HFFc6 (cell line): ENCODE results near the gene BSPRY. TPM values are rescaled to one million over a fixed set of nuclear protein-coding genes. Genes with fewer than 3 reads are reported as not detected.

Experiments used
- DNase-seq: peaks from one replicate; pipeline ENCODE4 v3.0.0-alpha.2; 2018
- H3K27ac Mint-ChIP-seq: 2 replicates; pipeline ENCODE4 v1.8.0; 2020; ENCODE audit warnings: mild to moderate bottlenecking, mixed read lengths
- H3K27me3 Mint-ChIP-seq: 2 replicates; pipeline ENCODE4 v1.8.0; 2021; ENCODE audit warnings: mild to moderate bottlenecking, moderate library complexity, mixed read lengths; ENCODE audit not compliant: insufficient read depth
- H3K36me3 Mint-ChIP-seq: 2 replicates; pipeline ENCODE4 v1.8.0; 2021; ENCODE audit warnings: low read depth, mixed read lengths
- H3K4me1 Mint-ChIP-seq: 2 replicates; pipeline ENCODE4 v1.8.0; 2020; ENCODE audit warnings: low read depth, mixed read lengths
- H3K4me3 Mint-ChIP-seq: 2 replicates; pipeline ENCODE4 v1.8.0; 2020; ENCODE audit warnings: mild to moderate bottlenecking, moderate library complexity, mixed read lengths
- H3K9me3 Mint-ChIP-seq: 2 replicates; pipeline ENCODE4 v1.8.0; 2020; ENCODE audit warnings: mild to moderate bottlenecking, mixed read lengths
- total RNA-seq, 6 experiments: library from RNA; stranded (reverse); fragmentation: NEBNext Ultra II Directional; extraction: Animal tissue kit (Norgen Biotek cat#: 25700); gene quantifications; 2 replicates in 1 of 6; 3 replicates in 5 of 6; pipeline ENCODE4 v1.2.3, GENCODE V29; 2021
- TF ChIP-seq, protein P1 (sequence below): fragments of 200-600 bp; sonication (generic); IDR thresholded peaks from 2 replicates; pipeline ENCODE4 v1.5.0; 2021; ENCODE audit warnings: antibody characterized with exemption, mild to moderate bottlenecking

Gene BSPRY
- total RNA-seq, 6 experiments from 2014 or later: not detected

DNA sequence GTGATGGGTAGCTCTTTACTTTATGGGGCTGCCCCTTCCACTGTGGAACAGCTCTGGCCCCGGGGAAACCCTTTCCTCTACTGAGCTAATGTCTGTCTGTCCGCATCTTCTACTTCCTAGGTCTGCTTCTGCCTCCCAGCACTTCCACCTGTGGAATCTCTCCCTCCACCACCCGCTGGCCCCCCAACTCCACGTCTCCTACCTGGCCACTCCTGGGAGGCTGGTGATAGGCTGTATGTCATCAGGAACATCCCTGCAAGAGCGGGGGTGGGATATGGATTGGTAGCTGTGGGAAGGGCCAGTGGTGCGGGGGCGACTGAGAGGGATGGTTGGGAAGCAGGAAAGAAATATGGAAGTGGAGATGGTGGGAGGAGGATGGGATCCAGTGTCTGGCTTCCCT lies 42.6 kb downstream of the BSPRY start:
- TF ChIP-seq, protein P1, sequence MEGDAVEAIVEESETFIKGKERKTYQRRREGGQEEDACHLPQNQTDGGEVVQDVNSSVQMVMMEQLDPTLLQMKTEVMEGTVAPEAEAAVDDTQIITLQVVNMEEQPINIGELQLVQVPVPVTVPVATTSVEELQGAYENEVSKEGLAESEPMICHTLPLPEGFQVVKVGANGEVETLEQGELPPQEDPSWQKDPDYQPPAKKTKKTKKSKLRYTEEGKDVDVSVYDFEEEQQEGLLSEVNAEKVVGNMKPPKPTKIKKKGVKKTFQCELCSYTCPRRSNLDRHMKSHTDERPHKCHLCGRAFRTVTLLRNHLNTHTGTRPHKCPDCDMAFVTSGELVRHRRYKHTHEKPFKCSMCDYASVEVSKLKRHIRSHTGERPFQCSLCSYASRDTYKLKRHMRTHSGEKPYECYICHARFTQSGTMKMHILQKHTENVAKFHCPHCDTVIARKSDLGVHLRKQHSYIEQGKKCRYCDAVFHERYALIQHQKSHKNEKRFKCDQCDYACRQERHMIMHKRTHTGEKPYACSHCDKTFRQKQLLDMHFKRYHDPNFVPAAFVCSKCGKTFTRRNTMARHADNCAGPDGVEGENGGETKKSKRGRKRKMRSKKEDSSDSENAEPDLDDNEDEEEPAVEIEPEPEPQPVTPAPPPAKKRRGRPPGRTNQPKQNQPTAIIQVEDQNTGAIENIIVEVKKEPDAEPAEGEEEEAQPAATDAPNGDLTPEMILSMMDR: no peak
- Mint-ChIP-seq H3K27me3 (peaks cover 1% of the 10 kb centered on the region), H3K9me3 (no peaks in the 10 kb centered on the region), H3K4me3 (no peak overlapping the region), H3K36me3 (peaks cover 9% of the 10 kb centered on the region), H3K4me1 (peaks cover 7% of the 10 kb centered on the region), H3K27ac (no peak overlapping the region)
- no peak for DNase-seq

DNA sequence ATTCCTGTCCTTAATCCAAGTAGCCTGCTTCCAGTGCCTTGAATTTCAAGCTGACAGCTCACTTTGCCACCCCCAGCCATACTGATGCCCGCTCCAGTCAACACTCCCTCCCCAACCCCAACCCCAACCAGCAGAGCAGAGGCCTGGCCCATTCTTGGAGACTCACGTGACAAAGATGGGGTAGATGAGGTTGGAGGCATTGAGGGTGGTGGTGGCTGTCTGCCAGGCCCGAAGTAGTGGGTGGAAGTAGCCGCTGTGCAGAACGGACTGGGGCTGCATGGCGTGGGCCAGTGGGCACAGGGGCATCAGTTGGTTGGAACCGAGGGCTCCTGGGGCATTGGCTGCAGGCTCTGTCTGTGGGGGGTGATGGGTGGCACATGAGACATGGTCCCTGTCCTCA lies 43.9 kb downstream of the BSPRY start:
- peaks cover 1% of the 10 kb centered on the region for H3K27me3 Mint-ChIP-seq
- H3K4me1 Mint-ChIP-seq: peaks cover 12% of the 10 kb centered on the region
- H3K36me3 Mint-ChIP-seq: no peaks in the 10 kb centered on the region; the same call in 1 of the 2 replicates
- H3K4me3 Mint-ChIP-seq: no peak overlapping the region
- H3K27ac Mint-ChIP-seq: no peak overlapping the region
- H3K9me3 Mint-ChIP-seq: no peaks in the 10 kb centered on the region
- TF ChIP-seq, protein P1: no peak
- DNase-seq: no peak

DNA sequence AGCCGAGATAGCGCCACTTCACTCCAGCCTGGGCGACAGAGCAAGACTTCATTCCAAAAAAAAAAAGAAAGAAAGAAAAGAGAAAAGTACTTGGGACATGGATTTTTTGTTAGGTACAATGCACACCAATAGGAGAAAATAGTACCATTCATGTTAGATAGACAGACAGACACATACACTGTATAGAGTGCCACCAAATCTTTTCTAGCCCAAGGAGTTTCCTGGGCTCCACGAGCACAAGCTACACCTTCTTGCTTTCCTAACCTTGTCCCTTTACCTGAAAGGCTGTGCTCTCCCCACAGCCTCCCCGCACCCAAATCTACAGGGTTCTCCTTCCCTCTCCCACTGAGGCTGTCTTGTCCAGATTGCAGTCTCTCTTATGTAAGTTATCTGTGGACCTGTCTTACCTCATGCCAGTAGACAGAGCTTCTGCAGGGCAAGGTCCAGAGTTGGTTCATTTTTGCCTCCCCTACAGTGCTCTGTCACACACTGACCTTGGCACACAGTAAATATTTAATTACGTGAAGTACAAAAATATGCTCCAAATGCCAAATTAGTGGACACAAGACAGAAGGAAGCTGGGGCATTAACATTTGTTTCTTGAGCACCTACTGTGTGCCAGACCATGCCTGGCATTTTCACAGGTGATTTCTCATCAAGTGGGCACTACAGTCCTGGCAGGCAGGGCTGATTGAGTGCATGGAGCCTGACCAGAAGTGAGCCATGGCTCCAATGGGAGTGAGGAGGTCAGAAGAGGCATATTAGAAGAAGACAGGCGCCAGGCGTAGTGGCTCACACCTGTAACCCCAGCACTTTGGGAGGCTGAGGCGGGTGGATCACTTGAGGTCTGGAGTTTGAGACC lies 45.9 kb downstream of the BSPRY start:
- H3K4me1 Mint-ChIP-seq: peaks cover 32% of the 10 kb centered on the region
- peaks cover 1% of the 10 kb centered on the region for H3K27me3 Mint-ChIP-seq
- H3K27ac Mint-ChIP-seq: no peak overlapping the region
- no peaks in the 10 kb centered on the region for H3K36me3 Mint-ChIP-seq
- no peak overlapping the region for H3K4me3 Mint-ChIP-seq
- TF ChIP-seq, protein P1: no peak
- DNase-seq: no peak
- H3K9me3 Mint-ChIP-seq: no peaks in the 10 kb centered on the region

DNA sequence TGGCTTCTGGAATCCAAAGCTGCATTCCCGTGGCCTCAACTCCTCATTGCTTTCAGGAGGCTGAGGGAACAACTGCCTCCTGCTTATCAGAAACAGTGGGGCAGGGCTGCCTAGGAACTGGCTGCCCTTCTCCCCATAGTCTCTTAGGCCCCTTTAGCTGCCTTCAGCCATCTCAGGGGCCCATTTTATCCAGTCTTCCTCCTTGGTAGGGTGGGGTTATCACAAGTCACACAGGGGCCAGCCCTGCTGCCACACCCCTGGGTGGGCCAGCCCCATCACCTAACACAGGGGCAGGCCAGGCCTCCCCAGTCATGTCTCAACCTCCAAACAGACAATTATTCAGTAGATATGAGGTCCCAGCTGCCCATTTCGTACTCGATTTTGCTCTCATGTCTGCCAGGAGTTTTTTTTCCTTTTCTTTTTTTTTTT lies 47.9 kb downstream of the BSPRY start:
- DNase-seq: no peak
- H3K4me1 Mint-ChIP-seq: peaks cover 40% of the 10 kb centered on the region
- H3K27ac Mint-ChIP-seq: no peak overlapping the region
- H3K27me3 Mint-ChIP-seq: peaks cover 1% of the 10 kb centered on the region; the same call in 1 of the 2 replicates
- TF ChIP-seq, protein P1: no peak
- no peaks in the 10 kb centered on the region for H3K9me3 Mint-ChIP-seq
- H3K4me3 Mint-ChIP-seq: no peak overlapping the region
- no peaks in the 10 kb centered on the region for H3K36me3 Mint-ChIP-seq

DNA sequence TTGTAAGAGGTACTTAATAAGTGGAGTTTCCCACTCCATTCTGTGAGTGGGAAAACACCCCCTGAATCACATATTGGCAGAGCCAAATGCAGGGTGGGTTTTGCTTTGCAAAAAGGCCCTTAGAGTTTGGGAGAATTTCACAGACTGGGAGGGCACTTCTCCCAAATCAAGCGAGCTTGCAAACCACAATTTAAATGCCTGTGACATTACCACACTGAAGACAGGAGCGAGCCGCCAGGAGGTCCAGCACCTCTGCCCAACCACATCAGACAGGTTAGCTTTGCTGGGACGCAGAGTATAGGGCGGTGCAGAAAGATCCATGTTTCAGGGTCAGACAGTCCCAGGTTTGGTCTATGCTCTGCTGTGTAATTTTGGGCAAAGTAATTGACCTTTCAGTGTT lies 49.5 kb downstream of the BSPRY start:
- no peak overlapping the region for H3K4me3 Mint-ChIP-seq
- no peaks in the 10 kb centered on the region for H3K36me3 Mint-ChIP-seq
- TF ChIP-seq, protein P1: no peak
- H3K27ac Mint-ChIP-seq: no peak overlapping the region
- H3K9me3 Mint-ChIP-seq: no peaks in the 10 kb centered on the region
- DNase-seq: no peak
- H3K27me3 Mint-ChIP-seq: no peaks in the 10 kb centered on the region
- H3K4me1 Mint-ChIP-seq: peaks cover 40% of the 10 kb centered on the region
